Activated naive CD4-positive, alpha-beta T cell treated with anti-CD3 and anti-CD28 coated beads for 36 hours (primary cell): ENCODE results near the gene NDST1. TPM values are rescaled to one million over a fixed set of nuclear protein-coding genes. Genes with fewer than 3 reads are reported as not detected.

Experiments
- CTCF ChIA-PET: fragments of 350-600 bp; sonication (Branson Sonifier 250); formaldehyde crosslinking; loops from one replicate; lab custom pipeline; 2021; ENCODE audit warnings: antibody characterized with exemption; lab: Charles Lee
- DNase-seq: peaks from one replicate; pipeline ENCODE4 v3.0.0-alpha.2; 2020
- H3K27ac Mint-ChIP-seq: one replicate; pipeline ENCODE4 v1.8.0; 2021; ENCODE audit warnings: mild to moderate bottlenecking, mixed read lengths
- H3K27me3 Mint-ChIP-seq: one replicate; pipeline ENCODE4 v1.8.0; 2021; ENCODE audit warnings: low read depth, mixed read lengths
- H3K36me3 Mint-ChIP-seq: one replicate; pipeline ENCODE4 v1.8.0; 2021; ENCODE audit warnings: low read depth, mixed read lengths
- H3K4me1 Mint-ChIP-seq: one replicate; pipeline ENCODE4 v1.8.0; 2021; ENCODE audit warnings: low read depth, mixed read lengths
- H3K4me3 Mint-ChIP-seq: one replicate; pipeline ENCODE4 v1.8.0; 2021; ENCODE audit warnings: mild to moderate bottlenecking, moderate library complexity, mixed read lengths
- H3K9me3 Mint-ChIP-seq: one replicate; pipeline ENCODE4 v1.8.0; 2021; ENCODE audit warnings: mixed read lengths
- intact Hi-C: fragments of 100-400 bp; cut with micrococcal nuclease; formaldehyde crosslinking; loops from one replicate; pipeline ENCODE4 v1.15.1; 2023
- total RNA-seq, 2 experiments: library from RNA; stranded (reverse); gene quantifications; one replicate each; pipeline ENCODE4 v1.2.3, GENCODE V29; 2021

The NDST1 gene
- total RNA-seq, 2 experiments from 2014 or later, result 2.4 to 3.3 TPM

DNA sequence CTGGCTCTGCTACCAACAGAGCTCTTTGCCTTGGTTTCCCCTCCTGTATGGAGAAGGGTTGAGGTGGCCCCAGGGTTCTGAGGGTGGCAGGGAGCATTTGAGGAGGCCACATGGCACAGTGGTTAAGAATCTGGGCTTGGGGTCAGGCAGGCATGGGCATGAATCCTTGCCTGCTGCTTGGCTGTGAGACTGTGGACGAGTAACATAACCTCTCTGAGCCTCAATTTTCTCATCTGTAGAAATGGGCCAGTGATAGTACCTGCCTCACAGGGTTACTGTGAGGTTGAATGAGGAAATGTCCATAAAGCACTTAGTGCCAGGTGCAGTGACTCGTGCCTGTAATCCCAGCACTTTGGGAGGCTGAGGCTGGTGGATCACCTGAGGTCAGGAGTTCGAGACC lies 5.1 kb upstream of the NDST1 start:
- Mint-ChIP-seq H3K4me3 (no peak overlapping the region), H3K27me3 (no peaks in the 10 kb centered on the region), H3K27ac (no peak overlapping the region), H3K4me1 (no peaks in the 10 kb centered on the region), H3K36me3 (no peaks in the 10 kb centered on the region), H3K9me3 (no peaks in the 10 kb centered on the region)
- DNase-seq, result no peak
- intact Hi-C loops, result no loop called here
- CTCF ChIA-PET, result no interaction called here

DNA sequence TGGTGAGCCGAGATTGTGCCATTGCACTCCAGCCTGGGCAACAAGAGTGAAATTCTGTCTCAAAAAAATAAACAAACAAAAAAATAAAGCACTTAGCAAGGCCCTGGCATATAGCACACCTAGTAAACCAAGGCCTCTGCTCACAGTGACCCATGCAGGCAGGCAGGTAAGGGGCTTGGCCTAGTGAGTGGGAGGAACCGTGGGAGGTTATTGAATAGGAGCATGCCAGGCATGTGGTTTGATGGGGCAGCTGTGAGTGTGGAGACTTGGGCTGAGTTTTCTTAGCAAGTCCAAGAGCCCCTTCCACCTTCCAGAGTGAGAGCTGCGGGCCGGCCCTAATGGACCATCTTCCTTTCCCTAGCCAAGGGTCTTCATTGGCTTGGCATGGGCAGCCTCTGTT lies 4.5 kb upstream of the NDST1 start:
- H3K4me3 Mint-ChIP-seq, result no peak overlapping the region
- no peaks in the 10 kb centered on the region for H3K36me3 Mint-ChIP-seq
- H3K9me3 Mint-ChIP-seq, result no peaks in the 10 kb centered on the region
- no peak overlapping the region for H3K27ac Mint-ChIP-seq
- CTCF ChIA-PET, result no interaction called here
- intact Hi-C loops, result no loop called here
- DNase-seq, result no peak
- no peaks in the 10 kb centered on the region for H3K27me3 Mint-ChIP-seq
- no peaks in the 10 kb centered on the region for H3K4me1 Mint-ChIP-seq

DNA sequence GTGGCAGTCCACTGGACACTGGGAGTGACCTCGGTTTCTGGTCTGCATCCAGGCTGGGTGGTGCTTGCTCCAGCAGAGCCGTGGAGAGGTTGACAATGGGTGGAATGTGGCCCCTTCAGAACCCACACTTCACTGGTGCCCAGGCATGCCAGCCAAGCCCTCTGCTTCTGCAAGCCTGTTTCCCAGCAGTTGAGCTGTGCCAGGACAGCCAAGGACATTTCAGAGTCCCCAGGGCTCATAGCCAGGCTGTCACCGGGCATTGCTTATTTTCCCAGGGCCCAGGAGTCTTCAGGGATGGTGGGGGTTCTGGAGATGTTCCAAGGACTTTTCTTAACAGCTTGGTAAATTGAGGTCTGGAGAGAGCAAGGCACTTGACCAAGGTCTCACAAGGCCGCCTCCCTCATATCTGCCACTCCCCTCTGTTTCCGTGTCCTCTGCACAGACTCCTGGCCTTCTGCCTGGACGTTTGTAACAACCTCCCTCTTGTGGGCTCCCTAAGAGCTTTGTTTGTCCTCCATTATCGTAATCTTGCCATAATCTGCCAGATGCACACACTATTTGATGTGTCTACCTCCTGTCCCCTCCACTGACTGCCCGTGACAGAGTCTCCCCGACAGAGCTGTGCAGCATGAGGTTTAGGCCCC lies 3.8 kb upstream of the NDST1 start:
- H3K27ac Mint-ChIP-seq, result no peak overlapping the region
- H3K36me3 Mint-ChIP-seq, result no peaks in the 10 kb centered on the region
- intact Hi-C loops, result no loop called here
- no peaks in the 10 kb centered on the region for H3K9me3 Mint-ChIP-seq
- no peak overlapping the region for H3K4me3 Mint-ChIP-seq
- no peaks in the 10 kb centered on the region for H3K27me3 Mint-ChIP-seq
- DNase-seq, result no peak
- CTCF ChIA-PET, result interaction anchor here (0.7 kb wide), 1 partner anchor 343 kb away, joined by 4 read pairs; no protein-coding TSS in a partner anchor
- H3K4me1 Mint-ChIP-seq, result no peaks in the 10 kb centered on the region

DNA sequence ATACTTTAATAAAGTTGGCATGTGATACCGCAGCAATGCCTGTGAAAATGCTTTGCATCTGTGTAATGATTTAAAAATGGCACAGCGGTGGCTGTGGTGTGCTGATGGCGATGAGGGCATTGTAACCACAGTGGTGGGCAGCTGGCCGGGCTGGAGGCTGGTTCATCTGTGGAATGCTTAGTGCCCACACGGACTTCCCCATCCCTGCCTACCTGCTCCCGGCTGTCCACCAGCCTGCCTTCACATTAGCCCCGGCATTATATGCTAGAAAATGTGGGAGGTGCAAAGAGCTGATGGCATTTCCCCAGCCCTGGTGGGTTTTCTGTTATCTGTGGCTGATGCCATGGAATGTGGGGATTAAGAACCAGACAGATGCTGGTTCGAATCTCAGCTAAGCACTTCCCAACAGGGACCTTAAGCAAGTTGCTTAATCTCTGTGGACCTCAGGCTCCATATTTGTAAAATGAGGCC lies 2.9 kb upstream of the NDST1 start:
- H3K4me1 Mint-ChIP-seq, result no peaks in the 10 kb centered on the region
- no peaks in the 10 kb centered on the region for H3K27me3 Mint-ChIP-seq
- no peak for DNase-seq
- H3K36me3 Mint-ChIP-seq, result no peaks in the 10 kb centered on the region
- H3K27ac Mint-ChIP-seq, result no peak overlapping the region
- CTCF ChIA-PET, result no interaction called here
- intact Hi-C loops, result no loop called here
- no peaks in the 10 kb centered on the region for H3K9me3 Mint-ChIP-seq
- H3K4me3 Mint-ChIP-seq, result no peak overlapping the region

DNA sequence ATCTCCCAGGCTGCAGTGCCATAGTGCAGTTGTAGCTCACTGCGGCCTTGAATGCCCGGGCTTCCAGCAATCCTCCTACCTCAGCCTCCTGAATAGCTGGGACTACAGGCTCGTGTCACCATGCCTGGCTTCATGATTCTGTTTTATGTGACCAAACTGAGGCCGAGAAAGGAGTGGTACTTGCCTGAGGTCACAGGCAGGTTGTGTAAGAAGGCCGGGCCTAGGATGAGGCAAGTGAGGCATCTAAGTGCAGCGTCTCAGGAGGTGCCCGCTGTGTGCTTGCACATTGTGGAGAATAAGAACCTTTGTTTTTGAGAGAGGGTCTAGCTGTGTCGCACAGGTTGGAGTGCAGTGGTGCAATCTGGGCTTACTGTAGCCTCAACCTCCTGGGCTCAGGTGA lies 2.1 kb upstream of the NDST1 start:
- Mint-ChIP-seq H3K4me1 (no peaks in the 10 kb centered on the region), H3K36me3 (no peaks in the 10 kb centered on the region), H3K27ac (no peak overlapping the region), H3K4me3 (no peak overlapping the region), H3K27me3 (no peaks in the 10 kb centered on the region), H3K9me3 (no peaks in the 10 kb centered on the region)
- CTCF ChIA-PET, result interaction anchor here (0.5 to 0.7 kb wide), 2 partner anchors 65 to 149 kb away, joined by 4 read pairs; no protein-coding TSS in a partner anchor
- no peak for DNase-seq
- intact Hi-C loops, result no loop called here

DNA sequence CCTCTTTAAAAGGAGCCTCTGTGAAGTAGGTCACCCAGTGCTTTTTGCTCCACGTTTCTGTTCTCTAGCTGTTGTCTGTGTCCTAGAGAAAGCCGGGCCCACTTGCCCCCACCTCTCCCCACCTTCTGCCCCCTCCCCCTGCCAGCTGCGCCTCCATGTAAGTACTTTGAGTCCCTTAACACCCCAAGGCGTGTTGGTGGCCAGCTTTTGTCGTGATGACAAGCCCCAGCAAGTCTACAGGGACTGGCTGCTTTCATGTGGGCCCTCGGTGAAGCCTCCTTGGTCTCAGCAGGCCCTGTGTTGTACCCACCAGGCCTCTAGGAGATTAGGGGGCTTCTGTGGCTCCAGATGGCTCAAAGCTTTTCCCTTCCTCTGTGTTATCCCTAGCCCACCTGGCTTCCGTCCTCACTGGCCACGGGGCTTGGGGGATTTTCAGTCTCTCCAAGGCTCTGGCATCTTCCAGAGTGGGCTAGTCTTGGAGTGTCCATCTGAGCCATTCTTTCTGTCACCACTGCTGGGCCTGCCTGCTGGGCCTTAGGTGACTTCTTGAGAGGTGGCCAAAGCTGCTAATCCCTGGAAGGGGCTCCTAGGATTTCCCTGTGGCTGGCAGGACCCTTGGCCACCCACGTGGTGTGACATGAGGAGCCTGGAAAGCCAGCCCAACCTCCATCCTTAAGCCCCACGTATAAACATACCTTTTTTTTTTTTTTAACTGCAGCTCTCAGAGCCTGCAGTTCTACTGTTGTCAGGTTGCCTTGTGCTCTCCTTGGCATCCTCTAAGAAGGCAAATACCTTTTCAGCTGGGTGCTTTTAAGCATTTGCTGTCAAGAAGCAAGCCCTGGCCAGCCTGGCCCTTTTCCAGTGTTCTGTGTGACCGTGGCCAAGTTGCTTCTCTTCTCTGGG lies 1.1 kb upstream of the NDST1 start:
- no peaks in the 10 kb centered on the region for H3K27me3 Mint-ChIP-seq
- no peak overlapping the region for H3K27ac Mint-ChIP-seq
- no peaks in the 10 kb centered on the region for H3K9me3 Mint-ChIP-seq
- no peaks in the 10 kb centered on the region for H3K4me1 Mint-ChIP-seq
- DNase-seq, result no peak
- no peaks in the 10 kb centered on the region for H3K36me3 Mint-ChIP-seq
- intact Hi-C loops, result no loop called here
- CTCF ChIA-PET, result no interaction called here
- no peak overlapping the region for H3K4me3 Mint-ChIP-seq

DNA sequence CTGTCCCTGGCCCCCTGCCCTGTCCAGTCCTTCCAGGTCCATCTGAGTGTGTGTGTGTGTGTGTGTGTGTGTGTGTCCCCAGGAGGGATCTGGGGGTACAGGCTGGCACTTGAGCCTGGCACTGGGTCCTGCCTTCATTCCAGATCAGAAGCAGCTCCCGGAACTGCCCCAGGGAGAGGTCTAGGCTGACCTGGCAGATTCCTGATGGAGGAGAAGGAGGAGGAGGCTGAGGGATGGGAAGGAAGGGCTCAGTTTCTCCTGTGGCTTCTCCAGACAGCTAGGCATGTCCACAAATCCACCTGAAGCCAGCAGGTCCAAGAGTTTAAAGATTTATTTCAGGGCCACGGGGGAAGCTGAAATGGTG lies 328 bp downstream of the NDST1 start:
- no peak for DNase-seq
- intact Hi-C loops, result no loop called here
- Mint-ChIP-seq H3K36me3 (no peaks in the 10 kb centered on the region), H3K27ac (no peak overlapping the region), H3K4me3 (no peak overlapping the region), H3K9me3 (no peaks in the 10 kb centered on the region), H3K27me3 (no peaks in the 10 kb centered on the region), H3K4me1 (no peaks in the 10 kb centered on the region)
- CTCF ChIA-PET, result no interaction called here

DNA sequence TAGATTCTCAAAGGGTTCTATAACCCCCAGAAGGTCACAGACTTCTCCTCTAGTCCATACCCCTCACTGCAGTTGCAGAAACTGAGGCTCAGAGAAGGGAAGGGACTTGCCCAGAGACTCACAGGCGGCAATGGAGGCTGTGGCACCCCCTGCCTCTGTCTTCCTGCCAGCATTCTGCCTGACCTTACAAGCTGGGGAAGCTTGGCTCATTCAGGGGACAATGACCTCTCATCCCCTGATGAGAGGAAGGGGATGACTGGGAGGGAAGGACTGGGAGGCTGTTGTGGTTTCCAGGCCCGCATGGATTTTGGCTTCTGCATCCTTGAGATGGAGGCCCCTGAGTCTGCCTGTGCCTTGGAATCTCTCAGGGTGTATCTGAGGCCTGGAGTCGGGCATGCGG lies 897 bp downstream of the NDST1 start:
- no peak for DNase-seq
- no peaks in the 10 kb centered on the region for H3K27me3 Mint-ChIP-seq
- H3K4me1 Mint-ChIP-seq, result no peaks in the 10 kb centered on the region
- H3K4me3 Mint-ChIP-seq, result no peak overlapping the region
- CTCF ChIA-PET, result no interaction called here
- H3K27ac Mint-ChIP-seq, result no peak overlapping the region
- H3K9me3 Mint-ChIP-seq, result no peaks in the 10 kb centered on the region
- intact Hi-C loops, result no loop called here
- no peaks in the 10 kb centered on the region for H3K36me3 Mint-ChIP-seq

DNA sequence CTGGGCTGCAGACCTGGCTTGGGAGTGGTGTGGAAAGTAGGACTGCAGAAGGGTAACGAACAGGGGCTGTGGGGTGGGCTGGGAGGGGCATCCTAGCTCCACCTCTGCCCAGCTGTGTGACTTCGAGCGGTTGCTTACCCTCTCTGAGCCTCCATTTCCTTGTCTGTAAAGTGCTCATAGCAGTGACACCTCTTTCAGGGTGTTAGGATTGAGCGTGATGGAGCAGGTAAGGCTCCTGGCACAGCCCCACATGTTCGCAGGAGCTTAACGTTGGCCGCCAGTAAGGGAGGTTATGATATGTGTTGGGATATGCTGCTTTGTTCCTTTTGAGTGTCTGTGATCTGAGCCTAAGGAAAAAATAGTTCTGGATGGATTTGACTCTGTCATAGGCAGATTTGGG lies 2.1 kb downstream of the NDST1 start:
- H3K36me3 Mint-ChIP-seq, result no peaks in the 10 kb centered on the region
- intact Hi-C loops, result no loop called here
- no peaks in the 10 kb centered on the region for H3K9me3 Mint-ChIP-seq
- no peak for DNase-seq
- no peaks in the 10 kb centered on the region for H3K27me3 Mint-ChIP-seq
- CTCF ChIA-PET, result no interaction called here
- H3K4me3 Mint-ChIP-seq, result no peak overlapping the region
- H3K27ac Mint-ChIP-seq, result no peak overlapping the region
- H3K4me1 Mint-ChIP-seq, result no peaks in the 10 kb centered on the region

DNA sequence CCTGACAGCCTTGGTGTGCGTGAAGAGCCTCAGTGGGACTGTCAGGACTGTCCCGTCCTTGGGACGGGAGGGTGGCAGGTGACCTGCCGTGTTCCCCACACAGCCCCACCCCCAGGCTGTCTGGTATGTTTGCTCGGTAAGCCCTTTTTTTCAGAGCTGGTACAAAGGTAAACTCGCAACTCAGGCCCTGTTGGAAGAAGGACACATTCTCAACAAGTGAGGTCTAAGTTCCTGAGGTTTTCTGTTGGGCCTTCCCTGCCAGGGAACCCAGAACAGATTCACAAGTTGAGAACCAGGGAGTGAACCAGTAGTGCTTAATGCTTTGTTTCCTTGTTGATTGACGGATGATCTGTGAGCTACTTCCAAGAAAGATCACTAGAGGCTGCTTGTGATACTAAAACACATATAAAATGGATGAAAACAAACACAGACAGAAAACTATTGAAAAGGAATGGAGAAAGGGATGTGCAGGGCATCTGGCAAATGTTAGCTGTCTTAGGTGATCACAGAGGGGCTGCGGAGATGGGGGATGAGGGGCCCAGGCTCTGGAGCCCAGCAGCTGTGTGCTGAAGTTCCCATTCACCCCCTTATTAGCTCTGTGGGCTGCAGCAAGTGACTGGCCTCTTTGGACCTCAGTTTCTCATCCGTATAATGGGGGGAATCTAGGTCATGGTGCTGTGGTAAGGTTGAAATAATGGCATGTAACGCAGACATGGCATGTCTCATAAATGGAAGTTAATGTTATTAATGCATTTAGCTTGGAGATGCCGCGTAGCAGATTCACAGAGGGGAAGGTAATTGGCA lies 2.7 kb downstream of the NDST1 start:
- intact Hi-C loops, result no loop called here
- CTCF ChIA-PET, result interaction anchor here (0.8 kb wide), 1 partner anchor 1011 kb away, joined by 3 read pairs; no protein-coding TSS in a partner anchor
- no peaks in the 10 kb centered on the region for H3K9me3 Mint-ChIP-seq
- peak overlapping the region; percentile 10 for H3K27ac Mint-ChIP-seq
- no peak overlapping the region for H3K4me3 Mint-ChIP-seq
- H3K27me3 Mint-ChIP-seq, result no peaks in the 10 kb centered on the region
- H3K36me3 Mint-ChIP-seq, result no peaks in the 10 kb centered on the region
- no peak for DNase-seq
- no peaks in the 10 kb centered on the region for H3K4me1 Mint-ChIP-seq

DNA sequence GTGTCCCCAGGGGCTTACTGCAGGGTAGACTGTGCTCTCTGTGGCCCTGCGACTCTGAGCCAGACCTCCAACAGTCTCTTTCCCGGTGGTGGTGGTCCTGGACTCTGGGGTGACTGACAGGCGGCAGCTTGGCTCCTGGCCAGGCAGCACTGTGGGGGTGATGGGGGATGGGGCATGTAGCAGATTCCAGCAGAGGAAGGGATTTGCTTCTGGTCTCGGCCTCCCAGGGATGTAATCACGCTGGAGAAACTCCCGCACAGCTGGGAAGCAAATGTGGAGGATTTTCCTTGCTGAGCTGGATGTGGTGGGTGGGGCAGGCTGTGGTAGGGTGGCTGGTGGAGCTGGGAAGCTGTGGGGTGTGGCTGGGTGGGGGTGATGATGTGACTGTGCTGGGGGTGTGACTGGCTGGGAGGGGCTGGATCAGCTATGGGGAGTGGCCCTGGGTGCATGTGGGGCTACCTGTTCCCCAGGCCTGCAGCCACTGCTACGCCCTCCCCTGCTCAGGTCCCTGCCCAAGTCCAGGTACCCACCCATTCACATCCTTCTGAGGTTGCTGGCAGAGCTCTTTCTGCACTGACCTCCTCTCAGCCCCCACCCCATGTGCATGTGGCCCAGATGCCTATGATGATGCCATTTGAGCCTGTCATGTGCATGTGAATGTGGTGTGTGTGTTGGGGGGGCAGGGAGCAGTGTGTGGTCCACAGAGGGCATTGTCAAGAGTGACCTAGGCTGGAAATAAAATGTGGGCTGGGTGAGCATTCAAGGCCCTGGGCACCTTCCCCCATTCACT lies 3.8 kb downstream of the NDST1 start:
- DNase-seq, result no peak
- no peak overlapping the region for H3K4me3 Mint-ChIP-seq
- CTCF ChIA-PET, result interaction anchor here (0.8 kb wide), 1 partner anchor 1009 kb away, joined by 3 read pairs; no protein-coding TSS in a partner anchor
- no peaks in the 10 kb centered on the region for H3K36me3 Mint-ChIP-seq
- no peaks in the 10 kb centered on the region for H3K4me1 Mint-ChIP-seq
- no peaks in the 10 kb centered on the region for H3K9me3 Mint-ChIP-seq
- no peaks in the 10 kb centered on the region for H3K27me3 Mint-ChIP-seq
- H3K27ac Mint-ChIP-seq, result no peak overlapping the region
- intact Hi-C loops, result no loop called here

DNA sequence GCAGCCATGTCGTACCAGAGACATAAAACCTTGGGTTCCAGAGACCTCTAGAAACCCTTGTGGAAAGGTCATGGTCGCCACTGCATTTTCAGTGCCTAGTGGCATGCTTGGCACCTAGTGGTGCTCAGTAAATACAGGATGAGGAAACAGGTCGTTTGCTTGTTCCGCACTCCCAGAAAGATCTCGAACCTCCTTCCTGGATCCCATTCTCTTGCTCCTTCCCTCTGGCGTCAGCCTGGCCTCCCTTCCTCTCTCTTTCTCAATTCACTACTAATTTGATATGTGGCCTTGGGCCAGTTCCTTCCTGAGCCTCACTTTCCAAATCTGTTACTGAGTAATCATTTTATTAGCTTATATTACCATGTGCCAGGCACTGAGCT lies 4.4 kb downstream of the NDST1 start:
- intact Hi-C loops, result no loop called here
- no peak for DNase-seq
- CTCF ChIA-PET, result no interaction called here
- Mint-ChIP-seq H3K27ac (no peak overlapping the region), H3K27me3 (no peaks in the 10 kb centered on the region), H3K9me3 (no peaks in the 10 kb centered on the region), H3K4me3 (no peak overlapping the region), H3K4me1 (no peaks in the 10 kb centered on the region), H3K36me3 (no peaks in the 10 kb centered on the region)
